Measurements from ENCODE around the gene GIPC3.

DNA sequence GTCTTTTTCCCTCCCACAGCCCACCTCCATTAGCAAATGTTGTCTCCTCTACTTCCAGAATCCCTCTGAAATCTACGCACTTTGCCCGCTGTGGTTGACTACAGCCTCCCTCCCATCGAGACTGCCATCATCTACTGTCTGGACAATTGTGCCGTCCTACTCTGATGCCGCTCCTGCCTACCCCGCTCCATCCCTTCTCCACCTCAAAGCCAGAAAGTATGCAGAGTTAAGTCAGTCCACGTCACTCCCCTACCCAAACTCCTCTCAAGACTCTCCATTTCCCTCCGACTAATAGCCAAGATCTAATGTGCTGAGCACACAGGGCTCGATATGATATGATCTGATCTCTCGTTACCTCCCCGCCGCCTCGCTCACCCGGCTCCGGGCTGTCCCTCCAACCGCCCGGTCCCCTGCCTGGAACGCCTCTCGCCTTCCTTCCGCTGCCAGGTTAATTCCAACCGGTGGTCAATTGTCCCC is 40.8 kb downstream of the GIPC3 start:
- TF ChIP-seq, protein P1, sequence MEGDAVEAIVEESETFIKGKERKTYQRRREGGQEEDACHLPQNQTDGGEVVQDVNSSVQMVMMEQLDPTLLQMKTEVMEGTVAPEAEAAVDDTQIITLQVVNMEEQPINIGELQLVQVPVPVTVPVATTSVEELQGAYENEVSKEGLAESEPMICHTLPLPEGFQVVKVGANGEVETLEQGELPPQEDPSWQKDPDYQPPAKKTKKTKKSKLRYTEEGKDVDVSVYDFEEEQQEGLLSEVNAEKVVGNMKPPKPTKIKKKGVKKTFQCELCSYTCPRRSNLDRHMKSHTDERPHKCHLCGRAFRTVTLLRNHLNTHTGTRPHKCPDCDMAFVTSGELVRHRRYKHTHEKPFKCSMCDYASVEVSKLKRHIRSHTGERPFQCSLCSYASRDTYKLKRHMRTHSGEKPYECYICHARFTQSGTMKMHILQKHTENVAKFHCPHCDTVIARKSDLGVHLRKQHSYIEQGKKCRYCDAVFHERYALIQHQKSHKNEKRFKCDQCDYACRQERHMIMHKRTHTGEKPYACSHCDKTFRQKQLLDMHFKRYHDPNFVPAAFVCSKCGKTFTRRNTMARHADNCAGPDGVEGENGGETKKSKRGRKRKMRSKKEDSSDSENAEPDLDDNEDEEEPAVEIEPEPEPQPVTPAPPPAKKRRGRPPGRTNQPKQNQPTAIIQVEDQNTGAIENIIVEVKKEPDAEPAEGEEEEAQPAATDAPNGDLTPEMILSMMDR (IDR thresholded peaks at IDR 0.05): no peak
- TF ChIP-seq POLR2A (IDR thresholded peaks at IDR 0.05): no peak
